ENCODE data around the gene MTCH1. TPM values are rescaled to one million over a fixed set of nuclear protein-coding genes. Genes with fewer than 3 reads are reported as not detected.
"Not testable (repeated sequence)": the region's sequence is repeated elsewhere in the genome, so short reads cannot be mapped to it uniquely, and the experiment has no call there.

Gene MTCH1
- total RNA-seq, 1 experiment from 2014 or later, result 161 TPM

DNA sequence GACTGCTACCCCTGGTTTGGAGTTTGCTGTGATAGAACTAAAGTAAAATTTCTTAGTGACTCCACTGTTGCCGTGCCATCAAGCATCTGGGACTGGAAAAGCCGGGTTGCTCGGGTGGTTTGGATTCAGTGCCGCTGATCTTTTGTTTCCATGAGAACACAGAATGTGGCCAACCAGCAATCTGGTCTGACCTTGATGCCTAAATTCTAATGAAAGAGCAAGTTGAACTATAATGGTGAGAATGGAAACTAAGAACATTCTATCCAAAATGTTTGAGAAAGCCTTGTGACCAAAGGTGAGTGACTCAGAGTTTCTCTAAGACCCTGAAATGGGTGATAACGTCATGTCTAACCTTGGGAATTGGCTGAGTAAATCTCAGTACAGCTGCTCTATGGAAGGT is 41.3 kb downstream of the MTCH1 start:
- no peak overlapping the region for H3K9ac ChIP-seq (ENCODE audit: low read length)
- no peaks in the 10 kb centered on the region for H3K9me3 ChIP-seq (ENCODE audit: control insufficient read depth in 1 of 2, insufficient read depth in 1 of 2, low read depth in 1 of 2, low read length in 2 of 2)
- no peaks in the 10 kb centered on the region for H3K27me3 ChIP-seq (ENCODE audit: insufficient read depth, low read length)
- ChIA-PET POLR2A (no interaction called here), CTCF (no interaction called here), RAD21 (ENCODE audit: low non-redundant PET in 1 of 2, low total read pairs in 2 of 2, uncharacterized antibody in 2 of 2, unreplicated experiment in 2 of 2) (no interaction called here)
- intact Hi-C loops (cut with micrococcal nuclease), result no loop called here
- no peaks in the 10 kb centered on the region for H3K79me2 ChIP-seq (ENCODE audit: insufficient read depth, low read length)
- H3K27ac ChIP-seq (ENCODE audit: low read depth, low read length), result no peak overlapping the region
- BruUV-seq (replicated peaks), result no TSS peak
- no peak overlapping the region for H3K4me3 ChIP-seq (replicated peaks in 1 of 2; ENCODE audit: low read depth in 1 of 2, low read length in 2 of 2)
- H2AFZ ChIP-seq (ENCODE audit: low read depth, low read length, poor library complexity, severe bottlenecking), result no peak overlapping the region
- peaks cover 4 to 22% of the 10 kb centered on the region in 2 experiments; a peak in 3 of 4 replicates for H3K4me1 ChIP-seq (ENCODE audit: control insufficient read depth in 1 of 2, insufficient read depth in 2 of 2, low read length in 2 of 2)
- H3K9me2 ChIP-seq (ENCODE audit: insufficient read depth), result no peaks in the 10 kb centered on the region
- no peaks in the 10 kb centered on the region for H3K36me3 ChIP-seq (ENCODE audit: control insufficient read depth in 1 of 2, insufficient read depth in 2 of 2, low read length in 2 of 2)
- H4K20me1 ChIP-seq (ENCODE audit: insufficient read depth), result no peaks in the 10 kb centered on the region
- no peak for TF ChIP-seq RAD21 (IDR thresholded peaks at IDR 0.05; ENCODE audit: low read depth)
- TF ChIP-seq ELF1 (IDR thresholded peaks at IDR 0.05; ENCODE audit: borderline replicate concordance, low read depth), result no peak
- no peak for TF ChIP-seq TCF7L2 (IDR thresholded peaks at IDR 0.05; ENCODE audit: borderline replicate concordance, extremely low read depth, insufficient read depth, insufficient read length)
- TF ChIP-seq EZH2 (IDR thresholded peaks at IDR 0.05), result no peak
- no peak for TF ChIP-seq ZNF274 (IDR thresholded peaks at IDR 0.05; ENCODE audit: low read depth, low read length)
- no peak for TF ChIP-seq POLR2AphosphoS5 (IDR thresholded peaks at IDR 0.05; ENCODE audit: low read depth, low read length)
- no peak for TF ChIP-seq POLR2A (IDR thresholded peaks at IDR 0.05; ENCODE audit: borderline replicate concordance, extremely low read depth, insufficient read depth, insufficient read length)
- TF ChIP-seq, protein P1, sequence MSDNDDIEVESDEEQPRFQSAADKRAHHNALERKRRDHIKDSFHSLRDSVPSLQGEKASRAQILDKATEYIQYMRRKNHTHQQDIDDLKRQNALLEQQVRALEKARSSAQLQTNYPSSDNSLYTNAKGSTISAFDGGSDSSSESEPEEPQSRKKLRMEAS (IDR thresholded peaks at IDR 0.05), result no peak
- DNase-seq (ENCODE audit: low read depth, low spot score) (no peak), ATAC-seq (no peak)
- H3K4me2 ChIP-seq (ENCODE audit: low read length), result no peak overlapping the region

DNA sequence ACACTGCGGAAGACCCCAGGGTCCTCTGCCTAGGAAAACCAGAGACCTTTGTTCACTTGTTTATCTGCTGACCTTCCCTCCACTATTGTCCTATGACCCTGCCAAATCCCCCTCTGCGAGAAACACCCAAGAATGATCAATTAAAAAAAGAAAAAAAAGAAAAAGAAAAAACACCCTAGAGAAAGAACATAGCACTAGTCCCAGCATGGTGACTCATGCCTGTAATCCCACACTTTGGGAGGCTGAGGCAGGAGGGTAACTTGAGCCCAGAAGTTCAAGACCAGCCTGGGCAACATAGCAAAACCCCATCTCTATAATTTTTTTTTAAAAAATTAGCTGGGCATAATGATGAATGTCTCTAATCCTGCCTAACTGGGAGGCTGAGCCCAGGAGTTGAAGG is 43.7 kb downstream of the MTCH1 start:
- H3K4me2 ChIP-seq (ENCODE audit: low read length); H3K79me2 ChIP-seq (ENCODE audit: insufficient read depth, low read length); H3K27ac ChIP-seq (ENCODE audit: low read depth, low read length); H4K20me1 ChIP-seq (ENCODE audit: insufficient read depth); H3K9ac ChIP-seq (ENCODE audit: low read length); BruUV-seq (replicated peaks); ATAC-seq; RAD21 ChIA-PET (ENCODE audit: low non-redundant PET in 1 of 2, low total read pairs in 2 of 2, uncharacterized antibody in 2 of 2, unreplicated experiment in 2 of 2); H3K9me3 ChIP-seq (ENCODE audit: control insufficient read depth in 1 of 2, insufficient read depth in 1 of 2, low read depth in 1 of 2, low read length in 2 of 2); CTCF ChIA-PET; H3K36me3 ChIP-seq (ENCODE audit: control insufficient read depth in 1 of 2, insufficient read depth in 2 of 2, low read length in 2 of 2); H3K4me3 ChIP-seq (replicated peaks in 1 of 2; ENCODE audit: low read depth in 1 of 2, low read length in 2 of 2); H3K27me3 ChIP-seq (ENCODE audit: insufficient read depth, low read length); POLR2A ChIA-PET; H3K4me1 ChIP-seq (ENCODE audit: control insufficient read depth in 1 of 2, insufficient read depth in 2 of 2, low read length in 2 of 2); H2AFZ ChIP-seq (ENCODE audit: low read depth, low read length, poor library complexity, severe bottlenecking); DNase-seq (ENCODE audit: low read depth, low spot score); intact Hi-C loops (cut with micrococcal nuclease); H3K9me2 ChIP-seq (ENCODE audit: insufficient read depth): not testable (repeated sequence)

DNA sequence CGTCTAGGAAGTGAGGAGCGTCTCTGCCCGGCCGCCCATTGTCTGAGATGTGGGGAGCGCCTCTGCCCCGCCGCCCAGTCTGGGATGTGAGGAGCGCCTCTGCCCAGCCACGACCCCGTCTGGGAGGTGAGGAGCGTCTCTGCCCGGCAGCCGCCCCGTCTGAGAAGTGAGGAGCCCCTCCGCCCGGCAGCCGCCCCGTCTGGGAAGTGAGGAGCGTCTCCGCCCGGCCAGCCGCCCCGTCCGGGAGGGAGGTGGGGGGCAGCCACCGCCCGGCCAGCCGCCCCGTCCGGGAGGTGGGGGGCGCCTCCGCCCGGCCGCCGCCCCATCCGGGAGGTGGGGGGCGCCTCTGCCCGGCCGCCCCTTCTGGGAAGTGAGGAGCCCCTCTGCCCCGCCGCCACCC is 44.4 kb downstream of the MTCH1 start:
- DNase-seq (ENCODE audit: low read depth, low spot score); CTCF ChIA-PET; H3K4me3 ChIP-seq (replicated peaks in 1 of 2; ENCODE audit: low read depth in 1 of 2, low read length in 2 of 2); intact Hi-C loops (cut with micrococcal nuclease); BruUV-seq (replicated peaks); H3K27me3 ChIP-seq (ENCODE audit: insufficient read depth, low read length); H3K9me3 ChIP-seq (ENCODE audit: control insufficient read depth in 1 of 2, insufficient read depth in 1 of 2, low read depth in 1 of 2, low read length in 2 of 2); H3K4me2 ChIP-seq (ENCODE audit: low read length); POLR2A ChIA-PET; ATAC-seq; H3K27ac ChIP-seq (ENCODE audit: low read depth, low read length); H4K20me1 ChIP-seq (ENCODE audit: insufficient read depth); H3K36me3 ChIP-seq (ENCODE audit: control insufficient read depth in 1 of 2, insufficient read depth in 2 of 2, low read length in 2 of 2); H3K9me2 ChIP-seq (ENCODE audit: insufficient read depth); H2AFZ ChIP-seq (ENCODE audit: low read depth, low read length, poor library complexity, severe bottlenecking); RAD21 ChIA-PET (ENCODE audit: low non-redundant PET in 1 of 2, low total read pairs in 2 of 2, uncharacterized antibody in 2 of 2, unreplicated experiment in 2 of 2); H3K9ac ChIP-seq (ENCODE audit: low read length); H3K79me2 ChIP-seq (ENCODE audit: insufficient read depth, low read length); H3K4me1 ChIP-seq (ENCODE audit: control insufficient read depth in 1 of 2, insufficient read depth in 2 of 2, low read length in 2 of 2): not testable (repeated sequence)

Data from HCT116 (cell line).